Measurements from ENCODE around the gene WFS1.

- TF ChIP-seq IRF2 (CRISPR knock-in tag; IDR thresholded peaks at IDR 0.05) (no peak), CBX1 (IDR thresholded peaks at IDR 0.05; ENCODE audit: low read depth) (no peak), FOXP4 (CRISPR knock-in tag; IDR thresholded peaks at IDR 0.05; ENCODE audit: borderline replicate concordance) (no peak), ELF1 (tag; IDR thresholded peaks at IDR 0.05) (no peak), CTCF (IDR thresholded peaks at IDR 0.05 in 2 of 3, conservative IDR thresholded peaks at IDR 0.05 in 1 of 3; ENCODE audit: insufficient read depth in 2 of 3, low read depth in 1 of 3, low read length in 3 of 3) (no peak), MYNN (IDR thresholded peaks at IDR 0.05) (no peak), MYNN (CRISPR knock-in tag; IDR thresholded peaks at IDR 0.05) (no peak), EZH2 (IDR thresholded peaks at IDR 0.05; ENCODE audit: borderline replicate concordance, low read depth, low read length) (no peak)
Observed at GRCh38 chr4:6235012-6235411, 34.6 kb upstream of the WFS1 start.

Measured in K562 (cell line).